ENCODE measurements around the gene SLC17A4. TPM values are rescaled to one million over a fixed set of nuclear protein-coding genes. Genes with fewer than 3 reads are reported as not detected.

SLC17A4 gene
- total and polyA plus RNA-seq, 2 experiments from 2014 or later: not detected

GRCh38 chr6:25829375-25829774 lies 74.8 kb downstream of the SLC17A4 start:
- Mint-ChIP-seq H3K27ac (no peak overlapping the region), H3K4me1 (peaks cover 2% of the 10 kb centered on the region; the same call in 1 of the 3 replicates)

GRCh38 chr6:25830458-25830857 lies 75.9 kb downstream of the SLC17A4 start:
- peaks cover 2% of the 10 kb centered on the region; the same call in 1 of the 3 replicates for H3K4me1 Mint-ChIP-seq
- H3K36me3 Mint-ChIP-seq (ENCODE audit: low read depth): no peaks in the 10 kb centered on the region
- no peaks in the 10 kb centered on the region for H3K4me1 ChIP-seq (ENCODE audit: insufficient read depth)
- H3K4me3 ChIP-seq: no peak overlapping the region
- no peaks in the 10 kb centered on the region for H3K9me2 ChIP-seq (ENCODE audit: insufficient read depth)
- H3K4me2 ChIP-seq: no peak overlapping the region
- no peaks in the 10 kb centered on the region for H3K27me3 ChIP-seq (ENCODE audit: insufficient read depth)
- H3K27ac ChIP-seq (ENCODE audit: low read depth): no peak overlapping the region
- H3K27me3 Mint-ChIP-seq (ENCODE audit: insufficient read depth, low read depth, poor library complexity): no peaks in the 10 kb centered on the region
- no peak overlapping the region for H3K27ac Mint-ChIP-seq
- no peaks in the 10 kb centered on the region for H3K36me3 ChIP-seq (ENCODE audit: insufficient read depth)
- no peaks in the 10 kb centered on the region for H4K20me1 ChIP-seq (replicated peaks; ENCODE audit: insufficient read depth)
- H3K9me3 Mint-ChIP-seq: no peaks in the 10 kb centered on the region
- no peak overlapping the region for H3K4me3 Mint-ChIP-seq
- DNase-seq (ENCODE audit: low spot score) (no peak), ATAC-seq (no peak)
- H2AFZ ChIP-seq: no peak overlapping the region
- TF ChIP-seq ZNF331 (CRISPR knock-in tag; IDR thresholded peaks at IDR 0.05; ENCODE audit: low read depth) (no peak), ZNF462 (CRISPR knock-in tag; IDR thresholded peaks at IDR 0.05) (no peak), NANOG (IDR thresholded peaks at IDR 0.05; ENCODE audit: borderline replicate concordance) (no peak), CREB1 (CRISPR knock-in tag; IDR thresholded peaks at IDR 0.05; ENCODE audit: low read depth) (no peak), POLR2AphosphoS5 (IDR thresholded peaks at IDR 0.05; ENCODE audit: low read depth) (no peak), ETS1 (IDR thresholded peaks at IDR 0.05) (no peak)
- TF ChIP-seq, protein P1, sequence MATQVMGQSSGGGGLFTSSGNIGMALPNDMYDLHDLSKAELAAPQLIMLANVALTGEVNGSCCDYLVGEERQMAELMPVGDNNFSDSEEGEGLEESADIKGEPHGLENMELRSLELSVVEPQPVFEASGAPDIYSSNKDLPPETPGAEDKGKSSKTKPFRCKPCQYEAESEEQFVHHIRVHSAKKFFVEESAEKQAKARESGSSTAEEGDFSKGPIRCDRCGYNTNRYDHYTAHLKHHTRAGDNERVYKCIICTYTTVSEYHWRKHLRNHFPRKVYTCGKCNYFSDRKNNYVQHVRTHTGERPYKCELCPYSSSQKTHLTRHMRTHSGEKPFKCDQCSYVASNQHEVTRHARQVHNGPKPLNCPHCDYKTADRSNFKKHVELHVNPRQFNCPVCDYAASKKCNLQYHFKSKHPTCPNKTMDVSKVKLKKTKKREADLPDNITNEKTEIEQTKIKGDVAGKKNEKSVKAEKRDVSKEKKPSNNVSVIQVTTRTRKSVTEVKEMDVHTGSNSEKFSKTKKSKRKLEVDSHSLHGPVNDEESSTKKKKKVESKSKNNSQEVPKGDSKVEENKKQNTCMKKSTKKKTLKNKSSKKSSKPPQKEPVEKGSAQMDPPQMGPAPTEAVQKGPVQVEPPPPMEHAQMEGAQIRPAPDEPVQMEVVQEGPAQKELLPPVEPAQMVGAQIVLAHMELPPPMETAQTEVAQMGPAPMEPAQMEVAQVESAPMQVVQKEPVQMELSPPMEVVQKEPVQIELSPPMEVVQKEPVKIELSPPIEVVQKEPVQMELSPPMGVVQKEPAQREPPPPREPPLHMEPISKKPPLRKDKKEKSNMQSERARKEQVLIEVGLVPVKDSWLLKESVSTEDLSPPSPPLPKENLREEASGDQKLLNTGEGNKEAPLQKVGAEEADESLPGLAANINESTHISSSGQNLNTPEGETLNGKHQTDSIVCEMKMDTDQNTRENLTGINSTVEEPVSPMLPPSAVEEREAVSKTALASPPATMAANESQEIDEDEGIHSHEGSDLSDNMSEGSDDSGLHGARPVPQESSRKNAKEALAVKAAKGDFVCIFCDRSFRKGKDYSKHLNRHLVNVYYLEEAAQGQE (IDR thresholded peaks at IDR 0.05; ENCODE audit: unreplicated experiment): no peak
- no peaks in the 10 kb centered on the region for H3F3A ChIP-seq (replicated peaks; ENCODE audit: low read depth)
- H3K79me2 ChIP-seq (replicated peaks; ENCODE audit: insufficient read depth): no peaks in the 10 kb centered on the region

More at GRCh38 chr6:25829375-25829774, 74.8 kb downstream of the SLC17A4 start:
- H3F3A ChIP-seq (replicated peaks; ENCODE audit: low read depth): no peaks in the 10 kb centered on the region
- H3K4me3 ChIP-seq: no peak overlapping the region
- no peaks in the 10 kb centered on the region for H3K27me3 Mint-ChIP-seq (ENCODE audit: insufficient read depth, low read depth, poor library complexity)
- no peaks in the 10 kb centered on the region for H3K36me3 ChIP-seq (ENCODE audit: insufficient read depth)
- H3K36me3 Mint-ChIP-seq (ENCODE audit: low read depth): no peaks in the 10 kb centered on the region
- no peaks in the 10 kb centered on the region for H4K20me1 ChIP-seq (replicated peaks; ENCODE audit: insufficient read depth)
- no peak overlapping the region for H3K4me3 Mint-ChIP-seq
- no peaks in the 10 kb centered on the region for H3K9me2 ChIP-seq (ENCODE audit: insufficient read depth)
- H2AFZ ChIP-seq: no peak overlapping the region
- H3K4me1 ChIP-seq (ENCODE audit: insufficient read depth): no peaks in the 10 kb centered on the region
- no peaks in the 10 kb centered on the region for H3K27me3 ChIP-seq (ENCODE audit: insufficient read depth)
- no peaks in the 10 kb centered on the region for H3K79me2 ChIP-seq (replicated peaks; ENCODE audit: insufficient read depth)
- no peaks in the 10 kb centered on the region for H3K9me3 Mint-ChIP-seq
- no peak overlapping the region for H3K4me2 ChIP-seq
- no peak for TF ChIP-seq STAT1 (IDR thresholded peaks at IDR 0.05; ENCODE audit: unreplicated experiment)
- no peak overlapping the region for H3K27ac ChIP-seq (ENCODE audit: low read depth)
- ATAC-seq (no peak), DNase-seq (ENCODE audit: low spot score) (no peak)

Data from GM23338 (cell line).